B cell (primary cell): Measurements from ENCODE around the gene SCAMP4.

ENCODE experiments used
- EZH2 ChIP-seq: IDR thresholded peaks from 2 replicates; pipeline ENCODE4 v1.6.1; 2012; ENCODE audit warnings: borderline replicate concordance, low read depth, mild to moderate bottlenecking, moderate library complexity, low read length; ENCODE audit not compliant: insufficient read depth, poor library complexity, severe bottlenecking
- TF ChIP-seq, protein P1 (sequence below): fragments of 200-600 bp; IDR thresholded peaks from one replicate; pipeline ENCODE4 v1.8.0; 2022; ENCODE audit warnings: antibody characterized with exemption, mild to moderate bottlenecking

DNA sequence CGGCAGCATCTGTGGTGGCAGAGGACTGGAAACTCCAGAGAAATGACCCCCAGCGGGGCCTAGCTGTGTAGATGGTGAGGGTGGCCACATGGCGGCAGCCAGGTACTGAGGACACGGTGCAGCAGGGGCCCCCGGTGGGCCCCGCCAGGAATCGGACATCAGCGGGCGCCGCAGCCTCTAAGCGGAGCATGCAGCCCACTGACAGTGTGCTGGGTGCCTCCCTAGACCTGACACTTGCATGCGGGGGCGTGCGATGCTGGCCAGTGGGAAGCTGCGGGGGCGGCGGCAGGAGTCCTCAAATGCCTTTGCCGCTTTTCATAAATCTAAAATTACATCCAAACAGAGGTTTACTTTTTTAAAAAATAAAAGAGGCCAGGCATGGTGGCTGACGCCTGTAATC lies 16.1 kb downstream of the SCAMP4 start:
- TF ChIP-seq, protein P1, sequence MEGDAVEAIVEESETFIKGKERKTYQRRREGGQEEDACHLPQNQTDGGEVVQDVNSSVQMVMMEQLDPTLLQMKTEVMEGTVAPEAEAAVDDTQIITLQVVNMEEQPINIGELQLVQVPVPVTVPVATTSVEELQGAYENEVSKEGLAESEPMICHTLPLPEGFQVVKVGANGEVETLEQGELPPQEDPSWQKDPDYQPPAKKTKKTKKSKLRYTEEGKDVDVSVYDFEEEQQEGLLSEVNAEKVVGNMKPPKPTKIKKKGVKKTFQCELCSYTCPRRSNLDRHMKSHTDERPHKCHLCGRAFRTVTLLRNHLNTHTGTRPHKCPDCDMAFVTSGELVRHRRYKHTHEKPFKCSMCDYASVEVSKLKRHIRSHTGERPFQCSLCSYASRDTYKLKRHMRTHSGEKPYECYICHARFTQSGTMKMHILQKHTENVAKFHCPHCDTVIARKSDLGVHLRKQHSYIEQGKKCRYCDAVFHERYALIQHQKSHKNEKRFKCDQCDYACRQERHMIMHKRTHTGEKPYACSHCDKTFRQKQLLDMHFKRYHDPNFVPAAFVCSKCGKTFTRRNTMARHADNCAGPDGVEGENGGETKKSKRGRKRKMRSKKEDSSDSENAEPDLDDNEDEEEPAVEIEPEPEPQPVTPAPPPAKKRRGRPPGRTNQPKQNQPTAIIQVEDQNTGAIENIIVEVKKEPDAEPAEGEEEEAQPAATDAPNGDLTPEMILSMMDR, result no peak
- no peak for TF ChIP-seq EZH2
